Jurkat, Clone E6-1 (cell line): Measurements from ENCODE around the gene SLC25A11.

ENCODE experiments used
- DNase-seq: peaks from one replicate; pipeline ENCODE4 v3.0.0-alpha.2; 2011; ENCODE audit warnings: low read depth, low spot score
- H3K4me3 ChIP-seq: 2 replicates; pipeline ENCODE4 v1.5.1; 2011; ENCODE audit warnings: mild to moderate bottlenecking, low read length, control low read depth, moderate library complexity

SLC25A11 gene

DNA sequence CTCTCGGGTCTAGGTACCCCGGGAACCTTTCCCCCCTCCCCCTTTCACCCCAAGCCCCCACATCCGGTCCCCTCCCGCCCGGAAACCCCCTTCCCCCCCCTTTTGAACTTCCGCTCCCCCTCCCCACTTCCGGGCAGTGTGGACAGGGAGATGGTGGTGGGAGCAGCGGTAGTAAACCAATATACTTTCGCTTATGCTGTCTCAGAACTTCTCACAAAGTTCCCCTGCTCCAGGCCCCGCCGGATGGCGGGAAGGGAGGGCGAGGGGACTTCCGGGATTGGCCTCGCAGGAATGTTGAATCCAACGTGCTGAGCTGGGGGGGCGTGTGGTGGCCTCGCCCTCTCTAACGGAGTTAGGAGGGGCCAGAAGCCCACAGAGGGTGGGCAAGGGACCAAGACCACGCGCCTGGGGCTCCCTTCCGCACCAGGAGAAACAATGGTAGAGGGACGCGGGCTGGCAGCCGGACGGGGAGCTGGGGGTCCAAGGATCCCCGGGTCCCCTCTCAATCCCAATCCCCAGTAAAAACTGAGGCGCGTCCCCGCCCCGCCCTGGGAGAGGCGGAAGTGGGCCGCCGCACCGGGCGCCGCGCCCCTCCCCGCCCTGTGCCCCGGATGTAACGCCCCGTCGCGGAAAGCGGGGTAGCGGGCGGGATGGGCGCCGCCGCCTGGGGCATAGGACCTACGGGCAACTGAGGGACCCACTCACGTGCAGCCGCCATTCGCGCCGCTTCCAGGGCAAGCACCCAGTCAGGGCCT is 7.7 kb upstream of the SLC25A11 start:
- H3K4me3 ChIP-seq, result peak overlapping the region; percentile 92
- peak; percentile 72 for DNase-seq

DNA sequence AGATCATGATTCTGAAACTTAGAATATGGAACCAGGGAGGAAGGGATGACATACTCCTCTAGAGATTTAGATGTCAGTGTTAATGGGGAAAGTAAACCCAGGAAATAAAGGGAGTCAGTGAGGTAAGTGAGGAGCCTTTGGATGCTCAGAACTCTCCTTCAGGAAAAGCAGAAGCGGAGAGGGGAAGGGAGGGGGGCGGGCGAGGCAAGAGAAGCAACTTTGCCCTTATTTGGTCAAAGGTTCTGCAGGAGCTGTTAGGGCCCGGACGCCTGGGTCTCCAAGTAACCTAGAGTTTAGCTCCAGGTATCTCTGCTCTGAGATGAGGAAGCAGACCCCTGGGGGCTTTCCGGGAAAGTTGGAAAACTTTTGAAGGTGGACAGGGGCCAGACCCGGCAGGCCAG is 7.2 kb upstream of the SLC25A11 start:
- no peak for DNase-seq
- peak overlapping the region; percentile 92 for H3K4me3 ChIP-seq

DNA sequence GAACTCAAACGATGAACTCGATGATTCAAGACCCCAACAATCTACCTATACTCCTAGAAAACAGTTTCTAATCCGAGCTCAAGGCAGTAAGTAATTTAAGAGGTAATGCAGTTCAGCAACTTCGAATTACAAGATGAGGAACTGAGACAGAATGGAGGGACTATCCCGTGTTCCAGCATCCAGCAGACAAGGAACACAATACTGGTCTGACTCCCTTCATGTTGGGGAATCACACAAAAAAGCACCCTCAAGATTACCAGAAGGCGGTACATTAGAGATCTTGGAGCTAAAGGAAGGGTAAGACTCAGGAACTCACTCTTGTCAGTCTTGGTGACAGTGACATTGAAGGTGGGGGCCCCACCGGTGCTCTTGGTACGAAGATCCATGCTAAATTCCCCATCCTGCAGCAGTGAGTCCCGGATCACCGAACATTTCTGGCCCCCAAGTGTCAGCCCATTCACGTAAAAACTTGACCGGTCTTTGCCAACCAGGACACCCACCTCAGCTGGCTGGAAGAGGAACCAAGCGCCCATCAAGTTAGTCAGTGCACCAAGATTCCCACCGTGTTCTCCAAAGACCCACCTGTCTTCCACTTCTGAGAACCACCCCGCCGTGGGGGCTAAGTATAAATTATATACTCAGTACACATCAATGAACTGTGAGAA is 6.6 kb upstream of the SLC25A11 start:
- peak overlapping the region; percentile 92 for H3K4me3 ChIP-seq
- DNase-seq, result no peak

DNA sequence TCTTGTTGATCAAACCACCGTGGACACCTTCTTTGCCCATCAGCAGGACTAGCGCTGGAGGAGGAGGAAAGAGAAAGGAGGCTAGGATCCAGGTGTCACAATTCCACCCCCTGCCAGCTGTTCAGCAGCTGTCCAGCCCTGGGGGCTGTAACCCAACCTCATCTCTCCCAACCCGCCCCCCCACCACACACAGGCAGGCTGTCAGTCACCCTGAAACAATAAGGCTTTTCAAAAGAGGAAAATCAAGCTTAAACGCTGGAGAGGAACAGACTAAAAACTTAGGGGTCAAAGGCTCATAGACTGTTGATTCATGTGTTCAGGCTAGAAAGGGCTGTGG is 6.1 kb upstream of the SLC25A11 start:
- H3K4me3 ChIP-seq, result peak overlapping the region; percentile 92

DNA sequence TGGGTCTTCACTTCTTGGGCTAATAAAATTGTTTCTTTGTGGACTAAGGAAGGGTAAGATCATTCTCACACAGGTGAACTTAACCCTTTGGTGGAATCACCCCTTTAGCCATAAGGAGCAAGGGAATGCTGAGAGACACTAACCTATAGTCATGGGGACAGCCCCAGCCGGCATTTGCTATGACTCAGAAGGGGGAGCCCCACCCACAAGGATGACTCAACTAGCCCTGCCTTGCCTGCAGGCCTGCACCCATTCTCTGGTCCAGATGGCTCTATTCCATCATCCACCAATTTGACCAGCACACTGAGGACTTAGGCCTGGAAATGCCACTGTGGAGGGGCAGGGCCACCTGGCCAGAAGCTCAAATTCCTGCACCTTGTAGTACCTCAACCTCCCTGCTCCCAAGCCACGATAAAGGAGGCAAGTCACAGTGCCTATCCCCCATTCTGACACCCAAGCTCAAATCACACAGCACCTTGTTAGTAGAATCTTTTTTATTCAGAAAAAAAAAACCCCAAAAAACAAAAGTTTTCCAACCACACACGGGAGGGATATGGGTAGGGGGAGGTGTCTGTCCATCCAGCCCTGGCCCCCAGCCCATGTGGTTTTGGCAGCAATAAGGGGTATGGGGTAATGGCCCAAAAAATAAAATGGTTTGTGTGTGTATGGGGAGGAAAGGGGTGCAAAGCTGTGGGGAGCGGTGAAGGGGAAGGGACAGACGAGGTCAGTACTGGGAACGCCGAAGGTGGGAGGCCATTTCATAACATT is 5.5 kb upstream of the SLC25A11 start:
- H3K4me3 ChIP-seq, result peak overlapping the region; percentile 92
- no peak for DNase-seq

More for the DNA sequence above, 6.1 kb upstream of the SLC25A11 start:
- DNase-seq, result no peak

DNA sequence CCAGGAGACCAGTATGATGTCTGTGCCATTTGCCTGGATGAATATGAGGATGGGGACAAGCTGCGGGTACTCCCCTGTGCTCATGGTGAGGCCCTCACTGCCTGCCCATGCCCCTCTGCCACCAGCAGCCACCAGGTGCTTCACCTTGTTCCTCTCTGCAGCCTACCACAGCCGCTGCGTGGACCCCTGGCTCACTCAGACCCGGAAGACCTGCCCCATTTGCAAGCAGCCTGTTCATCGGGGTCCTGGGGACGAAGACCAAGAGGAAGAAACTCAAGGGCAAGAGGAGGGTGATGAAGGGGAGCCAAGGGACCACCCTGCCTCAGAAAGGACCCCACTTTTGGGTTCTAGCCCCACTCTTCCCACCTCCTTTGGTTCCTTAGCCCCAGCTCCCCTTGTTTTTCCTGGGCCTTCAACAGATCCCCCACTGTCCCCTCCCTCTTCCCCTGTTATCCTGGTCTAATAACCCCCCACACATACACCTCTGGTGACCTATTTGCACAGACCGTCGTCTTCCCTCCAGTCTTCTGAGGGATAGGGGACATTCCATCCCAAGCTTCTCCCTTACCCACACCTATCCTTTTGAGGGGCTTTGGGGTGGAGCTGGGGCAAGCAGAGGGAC is 4.8 kb upstream of the SLC25A11 start:
- H3K4me3 ChIP-seq, result peak overlapping the region; percentile 92
- DNase-seq, result no peak

DNA sequence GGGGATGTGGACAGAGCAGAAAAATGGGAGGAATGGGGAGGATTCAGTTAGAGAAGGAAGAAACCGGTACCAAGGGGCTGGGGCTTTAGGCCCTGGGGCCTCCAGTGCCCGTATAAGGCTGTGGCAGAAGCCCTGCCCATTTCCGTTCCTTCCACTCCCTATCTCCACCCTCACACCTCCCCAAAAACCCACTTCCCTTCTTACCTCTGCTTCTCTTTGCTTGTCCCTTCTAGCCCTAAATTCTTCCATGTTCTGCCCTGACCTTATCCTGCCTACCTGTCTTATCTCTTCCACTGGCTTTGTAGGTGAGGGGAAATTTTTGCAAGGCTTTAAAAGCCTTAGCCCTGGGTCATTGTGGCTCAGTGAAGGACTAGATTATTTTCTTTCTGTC is 4.3 kb upstream of the SLC25A11 start:
- H3K4me3 ChIP-seq, result peak overlapping the region; percentile 92
- peak; percentile 89 for DNase-seq

DNA sequence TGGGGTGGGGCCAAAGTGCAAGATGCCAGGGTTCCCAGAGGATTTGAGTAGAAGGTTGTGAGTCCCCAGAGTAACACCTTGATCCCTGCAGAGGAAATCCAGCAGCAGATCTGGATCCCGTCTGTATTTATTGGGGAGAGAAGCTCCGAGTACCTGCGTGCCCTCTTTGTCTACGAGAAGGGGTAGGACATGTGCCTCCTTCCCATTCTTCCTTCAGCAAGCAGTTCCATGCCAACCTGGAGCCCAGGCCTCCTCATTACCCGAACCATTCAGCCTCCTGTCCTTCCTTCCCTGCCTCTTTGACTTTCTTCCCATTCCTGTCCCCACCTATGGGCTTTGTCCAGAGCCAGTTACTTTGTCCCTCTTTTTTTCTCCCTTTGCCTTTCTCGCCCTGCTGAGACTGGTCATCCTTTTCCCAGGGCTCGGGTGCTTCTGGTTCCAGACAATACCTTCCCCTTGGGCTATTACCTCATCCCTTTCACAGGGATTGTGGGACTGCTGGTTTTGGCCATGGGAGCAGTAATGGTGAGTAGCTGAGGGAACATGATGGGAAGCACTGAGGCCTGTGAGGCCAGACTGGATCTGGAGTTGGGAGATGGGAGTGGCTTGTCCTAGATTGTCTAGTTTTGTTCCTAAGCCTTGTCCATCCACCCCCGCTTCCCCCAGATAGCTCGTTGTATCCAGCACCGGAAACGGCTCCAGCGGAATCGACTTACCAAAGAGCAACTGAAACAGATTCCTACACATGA is 3.1 kb upstream of the SLC25A11 start:
- no peak overlapping the region for H3K4me3 ChIP-seq
- no peak for DNase-seq

DNA sequence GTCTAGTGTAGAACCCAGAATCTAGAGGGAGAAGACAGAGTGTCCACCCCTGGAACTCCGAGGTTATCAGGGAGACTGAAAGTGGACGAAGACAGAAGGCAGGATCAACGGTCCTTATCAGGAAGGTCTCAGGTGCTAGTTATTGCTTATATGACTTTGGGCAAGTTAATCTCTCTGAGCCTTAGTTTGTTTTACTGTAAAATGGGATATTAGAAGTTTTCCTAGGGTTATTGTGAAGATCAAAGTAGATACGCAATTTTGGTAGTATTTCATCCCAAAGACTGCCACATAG is 1.4 kb upstream of the SLC25A11 start:
- H3K4me3 ChIP-seq, result peak overlapping the region; percentile 98
- no peak for DNase-seq

DNA sequence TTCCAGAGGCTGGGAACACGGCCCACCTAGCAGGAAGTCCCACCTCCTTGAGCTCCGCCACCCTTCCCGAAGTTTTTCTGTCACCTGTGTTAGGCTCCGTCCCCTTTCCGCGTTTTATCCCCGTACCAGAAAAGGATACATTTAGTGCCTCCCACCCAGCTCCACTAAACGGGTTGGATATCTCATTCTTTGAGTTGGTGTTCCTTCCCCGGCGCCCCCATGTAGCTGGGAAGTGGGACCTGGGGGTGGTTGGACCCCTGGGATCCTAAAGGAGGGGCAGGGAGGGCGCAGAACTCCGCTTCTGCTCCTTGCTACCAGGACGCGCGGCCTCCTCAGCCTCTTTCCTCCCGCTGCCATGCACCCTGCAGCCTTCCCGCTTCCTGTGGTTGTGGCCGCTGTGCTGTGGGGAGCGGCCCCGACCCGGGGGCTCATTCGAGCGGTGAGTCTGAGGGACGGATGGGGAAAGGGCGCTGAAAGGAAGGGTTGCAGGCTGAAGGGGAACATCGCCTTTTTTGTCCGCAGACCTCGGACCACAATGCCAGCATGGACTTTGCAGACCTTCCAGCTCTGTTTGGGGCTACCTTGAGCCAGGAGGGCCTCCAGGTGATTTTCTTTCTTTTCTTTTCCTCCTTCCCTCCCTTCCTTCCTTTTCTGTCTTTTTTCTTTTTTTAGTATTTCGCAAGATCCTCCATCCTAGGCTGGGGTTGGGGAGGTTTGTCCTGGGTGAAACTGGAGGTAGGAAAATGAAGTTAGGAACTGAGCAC is 891 bp upstream of the SLC25A11 start:
- DNase-seq, result no peak
- peak overlapping the region; percentile 98 for H3K4me3 ChIP-seq

DNA sequence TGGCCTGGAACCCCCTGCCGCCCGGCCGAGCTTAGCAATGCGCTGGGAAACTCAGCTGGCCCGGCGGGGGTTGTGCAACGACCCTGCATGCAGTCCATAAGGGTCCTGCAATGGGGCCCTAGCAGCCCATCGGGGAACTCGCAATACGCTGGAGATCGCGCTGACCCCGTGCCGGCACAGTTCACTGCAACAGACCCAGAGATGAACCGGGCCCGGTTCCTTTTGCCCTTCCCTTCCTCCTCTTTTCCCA is 375 bp downstream of the SLC25A11 start:
- H3K4me3 ChIP-seq, result peak overlapping the region; percentile 98
- DNase-seq, result no peak

DNA sequence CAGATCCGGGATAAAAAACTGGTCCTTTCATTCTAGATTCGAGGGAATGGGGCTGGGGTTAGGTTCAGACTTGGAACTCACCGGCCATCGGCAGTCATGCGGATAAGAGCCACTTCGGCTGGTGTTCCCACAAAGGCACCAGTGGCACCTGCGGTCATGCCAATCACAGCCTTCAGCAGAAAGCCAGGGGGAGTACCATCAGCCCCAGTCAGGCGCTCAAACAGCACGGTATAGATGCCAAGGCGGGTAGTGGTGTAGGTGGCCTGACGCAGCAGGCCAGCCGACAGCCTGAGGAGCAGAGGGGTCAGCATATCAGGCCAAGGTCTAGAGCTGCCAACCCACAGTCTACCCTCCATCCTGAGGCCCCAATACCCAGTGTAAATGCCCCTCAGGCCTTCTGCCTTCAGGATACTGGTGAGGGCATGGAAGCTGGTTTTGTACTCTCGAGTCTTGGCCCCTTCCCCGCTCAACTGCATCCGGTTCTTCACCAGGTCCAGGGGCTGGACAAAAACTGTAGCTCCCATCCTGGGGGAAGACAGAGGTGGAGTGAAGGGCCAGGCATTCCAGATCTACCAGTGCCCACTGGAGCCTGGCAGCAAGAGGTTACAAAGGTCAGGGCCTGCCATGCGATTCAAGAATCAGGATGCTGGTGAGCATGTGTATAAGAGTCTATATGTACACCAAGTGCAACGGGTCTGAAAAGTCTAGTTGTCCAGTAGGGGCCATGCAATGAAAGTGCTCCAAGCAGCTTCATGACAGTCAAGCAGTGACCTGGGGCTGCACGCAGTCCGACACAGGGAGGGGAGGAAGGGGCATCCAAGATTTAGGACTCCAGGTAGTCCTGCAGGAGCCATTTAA is 929 bp downstream of the SLC25A11 start:
- peak overlapping the region; percentile 98 for H3K4me3 ChIP-seq
- DNase-seq, result no peak

DNA sequence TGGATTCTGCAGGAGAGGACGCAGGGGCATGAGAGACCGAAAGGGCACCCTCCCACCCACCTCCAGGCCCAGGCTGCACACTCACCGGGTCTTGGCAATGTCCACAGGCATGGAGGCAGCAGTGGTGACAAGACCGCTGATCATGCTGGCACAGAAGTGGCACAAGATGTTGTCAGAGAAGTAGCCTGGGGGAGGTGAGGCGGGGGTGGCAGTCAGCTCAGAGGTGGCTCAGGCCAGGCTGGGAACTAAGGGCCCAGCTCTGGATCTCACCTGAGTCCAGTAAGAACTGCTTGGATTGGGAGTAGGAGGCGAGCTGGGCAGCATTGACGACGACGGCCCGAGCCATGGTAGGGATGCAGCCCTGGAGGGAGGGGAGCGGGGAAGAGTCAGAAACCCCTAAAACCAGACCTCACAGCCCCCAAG is 1.8 kb downstream of the SLC25A11 start:
- no peak overlapping the region for H3K4me3 ChIP-seq
- DNase-seq, result no peak

DNA sequence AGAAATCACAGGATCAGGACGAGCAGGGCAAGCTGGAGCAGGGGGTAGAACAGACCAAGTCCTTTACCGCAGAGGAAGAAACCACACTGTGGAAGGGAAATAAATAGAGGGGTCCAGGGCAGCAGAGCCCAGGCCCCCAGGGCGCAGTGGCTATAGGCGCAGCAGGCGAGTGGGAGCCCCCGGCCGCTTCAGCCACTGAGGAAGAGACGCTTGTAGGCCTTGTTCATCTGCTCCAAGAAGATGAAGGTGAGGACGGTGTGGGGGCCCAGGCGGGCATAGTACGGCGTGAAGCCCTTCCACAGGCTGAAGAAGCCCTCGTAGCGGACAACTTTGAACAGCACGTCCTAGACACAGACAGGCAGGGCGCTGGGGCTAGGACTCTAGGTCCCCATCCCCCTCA is 2.3 kb downstream of the SLC25A11 start:
- DNase-seq, result no peak

DNA sequence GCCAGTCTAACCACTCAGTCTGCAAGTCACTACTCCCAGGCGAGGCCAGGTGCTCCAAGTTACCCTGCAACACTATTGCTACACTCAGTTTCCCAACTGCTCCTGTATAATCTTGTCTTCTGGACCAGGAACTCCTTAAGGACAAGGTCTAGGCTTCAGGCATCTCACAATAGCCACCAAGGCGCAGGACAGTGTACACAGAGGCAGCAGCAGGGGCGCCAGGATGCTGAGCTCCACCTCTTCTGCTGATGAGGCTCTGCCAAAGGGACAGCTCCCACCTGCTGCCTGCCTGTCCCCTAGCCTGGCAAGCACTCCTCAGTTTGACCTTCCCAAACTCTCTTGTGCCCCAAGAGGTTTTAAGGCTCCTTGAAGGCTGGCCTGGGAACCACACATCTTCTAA is 3.4 kb downstream of the SLC25A11 start:
- no peak overlapping the region for H3K4me3 ChIP-seq
- no peak for DNase-seq

More for the DNA sequence above, 2.3 kb downstream of the SLC25A11 start:
- no peak overlapping the region for H3K4me3 ChIP-seq

DNA sequence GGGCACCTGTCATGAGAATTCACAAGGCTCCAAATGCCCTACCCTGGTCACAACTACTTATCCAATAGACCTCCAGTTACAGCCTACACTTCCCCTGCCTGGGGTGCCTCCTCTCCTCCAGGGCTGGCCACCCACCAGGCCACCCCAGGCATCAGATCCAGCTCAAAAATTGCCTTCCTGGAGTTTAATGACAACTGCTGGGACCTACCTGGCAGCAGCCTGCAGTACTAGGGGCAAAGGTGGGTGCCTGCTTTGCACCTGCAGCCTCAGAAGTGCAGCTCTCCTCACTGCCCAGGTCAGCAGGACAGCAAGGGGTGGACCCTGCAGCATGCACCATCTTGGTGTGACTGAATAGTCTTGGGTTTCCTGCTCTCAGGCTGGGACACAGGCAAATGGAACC is 4.2 kb downstream of the SLC25A11 start:
- H3K4me3 ChIP-seq, result no peak overlapping the region
- DNase-seq, result no peak

DNA sequence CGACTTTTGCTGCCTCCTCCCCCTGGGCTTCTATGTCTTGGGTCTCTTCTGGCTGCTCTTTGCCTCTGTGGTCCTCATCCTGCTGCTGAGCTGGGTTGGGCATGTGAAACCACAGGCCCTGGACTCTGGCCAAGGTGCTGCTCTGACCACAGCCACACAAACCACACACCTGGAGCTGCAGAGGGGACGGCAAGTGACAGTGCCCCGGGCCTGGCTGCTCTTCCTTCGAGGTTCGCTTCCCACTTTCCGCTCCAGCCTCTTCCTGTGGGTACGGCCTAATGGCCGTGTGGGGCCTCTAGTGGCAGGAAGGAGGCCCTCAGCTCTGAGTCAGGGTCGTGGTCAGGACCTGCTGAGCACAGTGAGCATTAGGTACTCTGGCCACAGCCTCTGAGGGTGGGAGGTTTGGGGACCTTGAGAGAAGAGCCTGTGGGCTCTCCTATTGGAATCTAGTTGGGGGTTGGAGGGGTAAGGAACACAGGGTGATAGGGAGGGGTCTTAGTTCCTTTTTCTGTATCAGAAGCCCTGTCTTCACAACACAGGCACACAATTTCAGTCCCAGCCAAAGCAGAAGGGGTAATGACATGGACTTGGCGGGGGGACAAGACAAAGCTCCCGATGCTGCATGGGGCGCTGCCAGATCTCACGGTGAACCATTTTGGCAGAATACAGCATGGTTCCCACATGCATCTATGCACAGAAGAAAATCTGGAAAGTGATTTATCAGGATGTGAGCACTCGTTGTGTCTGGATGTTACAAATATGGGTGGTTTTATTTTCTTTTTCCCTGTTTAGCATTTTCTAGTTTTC is 5.5 kb downstream of the SLC25A11 start:
- H3K4me3 ChIP-seq, result no peak overlapping the region
- no peak for DNase-seq
